NB4 (cell line): ENCODE measurements around the gene BCL11B.

ENCODE experiments used
- DNase-seq: peaks from one replicate; pipeline ENCODE4 v3.0.0; 2010; ENCODE audit warnings: low read depth
- H3K4me3 ChIP-seq: one replicate; pipeline ENCODE4 v1.5.1; 2011; ENCODE audit warnings: mild to moderate bottlenecking, low read depth, low read length, moderate library complexity
- MYC ChIP-seq: IDR thresholded peaks from 2 replicates; pipeline ENCODE4 v1.6.1; 2011; ENCODE audit warnings: low read depth, low read length
- POLR2A ChIP-seq: IDR thresholded peaks from 2 replicates; pipeline ENCODE4 v1.6.1; 2011; ENCODE audit warnings: mild to moderate bottlenecking; ENCODE audit not compliant: insufficient read length; ENCODE audit errors: extremely low read depth
- TF ChIP-seq, protein P1 (sequence below): IDR thresholded peaks from 2 replicates; pipeline ENCODE4 v1.6.1; 2011; ENCODE audit warnings: low read depth, low read length
- TF ChIP-seq, protein P2 (sequence below): IDR thresholded peaks from one replicate; pipeline ENCODE4 v1.5.1; 2012; ENCODE audit warnings: low read depth, low read length

BCL11B gene

DNA sequence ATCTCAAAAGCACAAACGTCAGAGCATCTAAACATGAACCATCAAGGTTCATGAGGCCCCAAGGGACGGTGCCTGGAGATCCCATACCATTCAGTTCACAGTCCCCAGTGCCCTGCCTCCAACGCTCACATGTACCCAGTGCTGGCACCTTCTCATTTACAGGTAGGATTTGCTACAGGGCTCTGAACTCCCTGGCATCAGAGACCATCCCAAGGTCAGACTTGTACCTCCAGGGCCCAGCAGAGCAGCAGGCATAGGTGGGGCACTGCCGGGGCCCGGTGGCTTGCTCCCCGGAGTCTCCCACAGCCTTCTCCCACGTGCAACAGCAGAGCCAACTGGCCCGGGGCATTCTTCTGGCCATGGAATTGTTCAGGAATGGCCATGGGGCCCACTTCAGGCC is 114.8 kb downstream of the BCL11B start:
- TF ChIP-seq, protein P1, sequence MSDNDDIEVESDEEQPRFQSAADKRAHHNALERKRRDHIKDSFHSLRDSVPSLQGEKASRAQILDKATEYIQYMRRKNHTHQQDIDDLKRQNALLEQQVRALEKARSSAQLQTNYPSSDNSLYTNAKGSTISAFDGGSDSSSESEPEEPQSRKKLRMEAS = no peak
- TF ChIP-seq POLR2A (no peak), MYC (no peak)
- TF ChIP-seq, protein P2, sequence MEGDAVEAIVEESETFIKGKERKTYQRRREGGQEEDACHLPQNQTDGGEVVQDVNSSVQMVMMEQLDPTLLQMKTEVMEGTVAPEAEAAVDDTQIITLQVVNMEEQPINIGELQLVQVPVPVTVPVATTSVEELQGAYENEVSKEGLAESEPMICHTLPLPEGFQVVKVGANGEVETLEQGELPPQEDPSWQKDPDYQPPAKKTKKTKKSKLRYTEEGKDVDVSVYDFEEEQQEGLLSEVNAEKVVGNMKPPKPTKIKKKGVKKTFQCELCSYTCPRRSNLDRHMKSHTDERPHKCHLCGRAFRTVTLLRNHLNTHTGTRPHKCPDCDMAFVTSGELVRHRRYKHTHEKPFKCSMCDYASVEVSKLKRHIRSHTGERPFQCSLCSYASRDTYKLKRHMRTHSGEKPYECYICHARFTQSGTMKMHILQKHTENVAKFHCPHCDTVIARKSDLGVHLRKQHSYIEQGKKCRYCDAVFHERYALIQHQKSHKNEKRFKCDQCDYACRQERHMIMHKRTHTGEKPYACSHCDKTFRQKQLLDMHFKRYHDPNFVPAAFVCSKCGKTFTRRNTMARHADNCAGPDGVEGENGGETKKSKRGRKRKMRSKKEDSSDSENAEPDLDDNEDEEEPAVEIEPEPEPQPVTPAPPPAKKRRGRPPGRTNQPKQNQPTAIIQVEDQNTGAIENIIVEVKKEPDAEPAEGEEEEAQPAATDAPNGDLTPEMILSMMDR = no peak
- no peak overlapping the region for H3K4me3 ChIP-seq
- no peak for DNase-seq

DNA sequence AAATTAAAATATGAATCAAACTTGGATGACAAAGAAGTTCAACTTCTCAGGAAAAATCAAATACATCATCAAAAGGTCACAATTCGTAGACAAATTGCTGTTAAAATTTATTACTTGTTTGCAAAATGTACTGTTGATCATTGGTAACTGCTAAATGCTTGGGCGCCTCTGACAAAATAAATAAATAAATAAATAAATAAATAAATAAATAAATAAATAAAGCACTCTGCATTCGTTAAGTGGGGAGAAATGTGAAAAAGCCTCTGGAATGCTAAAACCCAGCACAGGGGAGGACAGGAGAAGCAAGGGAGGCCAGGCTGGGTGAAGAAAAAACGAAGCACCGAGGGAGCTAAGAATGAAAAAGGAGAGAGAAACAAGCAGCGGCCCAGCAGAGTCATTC is 115.2 kb downstream of the BCL11B start:
- H3K4me3 ChIP-seq = no peak overlapping the region
- TF ChIP-seq POLR2A (no peak), MYC (no peak)
- TF ChIP-seq, protein P2 = no peak
- TF ChIP-seq, protein P1 = no peak
- DNase-seq = no peak

DNA sequence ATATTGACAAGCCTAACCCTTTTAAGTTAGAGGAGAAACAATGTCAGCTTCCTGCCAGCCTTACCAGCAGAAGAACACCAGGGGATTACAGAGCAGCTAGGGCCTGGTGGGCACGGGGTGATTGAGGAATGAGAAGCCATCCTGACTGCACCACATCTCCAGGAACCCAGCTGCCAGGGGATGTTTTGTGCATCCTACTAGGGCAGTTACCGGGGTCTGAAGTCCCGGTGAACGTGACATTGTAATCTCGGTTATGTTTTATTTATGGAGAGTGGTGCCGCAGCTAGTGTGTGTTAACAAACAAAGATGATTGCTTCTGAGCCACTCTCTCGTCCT is 115.9 kb downstream of the BCL11B start:
- H3K4me3 ChIP-seq = no peak overlapping the region
- TF ChIP-seq POLR2A = no peak
- TF ChIP-seq MYC = no peak
- TF ChIP-seq, protein P1 = no peak
- DNase-seq = no peak

DNA sequence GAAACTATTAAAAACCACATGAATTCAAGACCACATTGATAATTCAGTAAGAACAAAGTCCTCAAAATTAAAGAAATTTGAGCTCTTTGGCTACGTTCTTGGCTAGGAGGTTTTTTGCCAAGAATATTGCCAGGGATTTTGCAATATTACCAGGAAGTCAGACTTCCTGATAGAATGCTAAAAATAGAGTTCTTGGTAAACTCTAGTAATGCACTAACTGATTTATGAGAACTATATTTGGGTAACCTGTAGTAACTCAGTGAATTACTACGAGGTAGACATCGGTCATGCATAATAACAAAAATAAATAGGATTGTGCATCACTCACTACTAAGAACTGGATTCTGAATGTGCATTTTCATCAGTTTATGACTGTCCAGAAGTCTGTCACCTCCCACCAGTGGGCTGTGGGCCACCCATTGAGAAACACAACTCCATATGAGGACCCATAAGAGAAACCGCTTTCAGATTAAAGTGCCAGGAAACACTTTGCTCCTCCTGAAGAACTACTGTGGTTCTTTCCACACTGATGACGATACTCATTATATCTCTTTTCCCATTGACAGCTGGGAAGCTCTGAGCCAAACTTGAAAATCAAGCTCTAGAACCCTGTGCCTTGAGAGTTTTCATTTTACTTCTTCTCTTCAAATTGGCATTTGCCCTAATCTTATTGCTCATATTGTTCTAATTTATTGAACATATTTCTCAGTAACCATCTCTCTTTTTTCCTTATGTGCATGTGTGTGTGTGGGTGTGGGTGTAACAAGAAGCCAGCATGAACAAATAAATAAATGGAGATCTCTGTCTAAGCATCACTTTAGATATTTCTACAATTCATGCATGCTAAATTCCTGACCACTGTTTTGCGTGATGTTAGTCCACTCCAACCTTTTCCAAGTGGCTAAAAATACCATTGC is 116.6 kb downstream of the BCL11B start:
- TF ChIP-seq POLR2A (no peak), MYC (no peak)
- TF ChIP-seq, protein P1 = no peak
- TF ChIP-seq, protein P2 = no peak
- peak; percentile 63 for DNase-seq

DNA sequence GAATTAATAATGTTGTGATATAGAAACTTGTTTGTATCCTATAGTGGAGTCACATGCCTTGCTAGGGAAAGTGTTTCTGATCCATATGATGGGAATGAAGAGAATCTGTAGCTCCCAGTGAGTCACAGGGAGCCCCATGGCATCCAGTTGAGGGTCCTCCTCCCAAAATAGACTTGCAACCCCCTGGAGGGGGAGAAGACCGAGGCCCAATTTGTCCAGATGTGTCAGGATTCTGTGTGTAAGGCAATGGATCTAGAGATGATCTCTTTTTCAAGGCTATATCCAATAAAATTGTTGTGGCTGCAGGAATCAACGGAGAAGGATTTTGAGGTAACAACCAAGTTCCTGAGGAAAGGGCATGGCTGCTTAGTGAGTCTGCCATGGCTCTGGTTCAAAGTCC is 121.8 kb downstream of the BCL11B start:
- TF ChIP-seq, protein P1 = no peak
- TF ChIP-seq MYC = no peak
- TF ChIP-seq POLR2A = no peak
- TF ChIP-seq, protein P2 = no peak
- H3K4me3 ChIP-seq = no peak overlapping the region
- no peak for DNase-seq

More for the DNA sequence above, 116.6 kb downstream of the BCL11B start:
- H3K4me3 ChIP-seq = no peak overlapping the region

DNA sequence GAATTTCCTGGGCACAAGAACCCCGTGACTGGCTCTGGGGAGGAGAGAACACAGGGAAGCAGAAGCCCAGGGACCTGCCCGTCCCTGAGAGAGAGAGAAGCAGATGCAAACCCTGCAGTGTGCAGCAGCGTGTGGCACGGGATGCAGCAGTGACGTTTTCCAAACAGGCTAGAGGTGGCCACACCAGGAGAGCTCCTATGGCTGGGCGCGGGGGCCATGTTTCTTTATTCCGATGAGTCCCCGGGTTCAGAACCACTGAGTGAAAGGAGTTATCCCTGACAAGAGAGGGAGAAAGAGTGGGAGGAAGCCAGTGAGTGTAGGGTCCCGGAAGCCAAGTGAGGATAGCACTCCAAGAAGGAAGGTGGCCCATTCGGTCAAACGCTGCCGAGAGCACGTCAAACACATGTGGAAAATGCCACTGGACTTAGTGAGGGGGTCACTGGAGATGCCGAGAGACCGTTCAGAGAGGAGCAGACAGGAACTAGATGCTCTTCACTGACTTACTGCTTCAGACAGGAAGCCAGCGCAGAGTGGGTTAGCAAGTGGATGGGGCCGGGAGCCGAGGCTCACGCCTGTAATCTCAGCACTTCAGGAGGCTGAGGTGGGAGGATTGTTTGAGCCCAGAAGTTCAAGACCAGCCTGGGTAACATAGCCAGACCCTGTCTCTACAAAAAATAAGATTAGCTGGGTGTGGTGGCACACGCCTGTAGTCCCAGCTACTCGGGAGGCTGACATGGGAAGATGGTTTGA is 123.0 kb downstream of the BCL11B start:
- no peak overlapping the region for H3K4me3 ChIP-seq
- TF ChIP-seq, protein P2 = no peak
- TF ChIP-seq MYC (no peak), POLR2A (no peak)
- TF ChIP-seq, protein P1 = no peak
- DNase-seq = no peak
